Cardiac fibroblast (primary cell): ENCODE data around the gene HMGB2.

ENCODE experiments used
- DNase-seq, 2 donors: peaks; one replicate each; pipeline versions ENCODE4 v3.0.0 to v3.0.0-alpha.2; 2010; ENCODE audit warnings: low read depth in 2 of 2
- H3K4me3 ChIP-seq, 2 donors: replicated peaks in 1 of 2; 1 replicate in 1 of 2; 2 replicates in 1 of 2; pipeline ENCODE4 v1.5.1; 2011; ENCODE audit warnings: low read depth in 2 of 2, low read length in 2 of 2, mild to moderate bottlenecking in 2 of 2, moderate library complexity in 1 of 2
- CTCF ChIP-seq: IDR thresholded peaks from one replicate; pipeline ENCODE4 v1.5.1; 2011; ENCODE audit warnings: low read depth, mild to moderate bottlenecking, low read length, inconsistent platforms

Gene HMGB2

DNA sequence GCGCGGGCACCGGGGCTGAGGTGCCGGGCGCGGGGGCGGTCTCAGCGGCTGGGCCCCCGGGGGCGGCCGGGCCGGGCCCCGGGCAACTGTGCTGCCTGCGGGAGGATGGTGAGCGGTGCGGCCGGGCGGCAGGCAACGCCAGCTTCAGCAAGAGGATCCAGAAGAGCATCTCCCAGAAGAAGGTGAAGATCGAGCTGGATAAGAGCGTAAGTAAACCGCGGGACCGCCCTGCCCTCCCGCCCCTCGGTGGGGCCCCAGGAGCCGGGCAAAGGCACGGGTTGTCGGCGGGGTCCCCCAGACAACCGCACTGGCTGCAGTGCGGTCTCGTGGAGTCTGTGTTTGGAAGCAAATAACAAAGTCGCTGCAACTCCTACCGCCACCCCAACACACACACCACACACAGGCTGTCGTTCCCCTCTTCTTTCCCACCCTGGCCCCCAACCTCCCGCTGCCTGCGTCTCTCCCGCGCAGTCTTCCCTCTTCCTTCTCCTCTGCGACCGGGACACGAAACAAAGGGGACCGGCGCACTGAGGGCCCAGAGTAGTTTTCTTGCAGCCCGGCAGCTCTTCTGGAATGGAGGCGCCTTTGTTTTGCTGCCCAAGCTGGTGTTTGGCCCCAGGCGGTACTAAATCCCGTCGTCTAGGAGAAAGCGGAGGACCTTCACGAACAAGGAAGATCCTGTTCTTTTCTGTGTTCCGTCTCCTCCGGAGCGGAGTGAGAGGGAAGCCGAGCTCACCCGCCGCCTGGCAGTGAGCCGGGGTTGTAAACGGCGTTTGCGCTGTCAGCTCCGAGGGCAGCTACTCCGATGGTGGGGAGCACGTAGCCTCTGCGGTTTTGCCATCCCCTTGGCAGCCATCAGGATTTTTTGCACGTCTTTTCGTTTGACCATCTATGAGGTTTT, 37.4 kb upstream of the HMGB2 start:
- peak; percentile 76 to 84 for DNase-seq
- H3K4me3 ChIP-seq: peak overlapping the region; percentile 73 to 94
- TF ChIP-seq CTCF: no peak

DNA sequence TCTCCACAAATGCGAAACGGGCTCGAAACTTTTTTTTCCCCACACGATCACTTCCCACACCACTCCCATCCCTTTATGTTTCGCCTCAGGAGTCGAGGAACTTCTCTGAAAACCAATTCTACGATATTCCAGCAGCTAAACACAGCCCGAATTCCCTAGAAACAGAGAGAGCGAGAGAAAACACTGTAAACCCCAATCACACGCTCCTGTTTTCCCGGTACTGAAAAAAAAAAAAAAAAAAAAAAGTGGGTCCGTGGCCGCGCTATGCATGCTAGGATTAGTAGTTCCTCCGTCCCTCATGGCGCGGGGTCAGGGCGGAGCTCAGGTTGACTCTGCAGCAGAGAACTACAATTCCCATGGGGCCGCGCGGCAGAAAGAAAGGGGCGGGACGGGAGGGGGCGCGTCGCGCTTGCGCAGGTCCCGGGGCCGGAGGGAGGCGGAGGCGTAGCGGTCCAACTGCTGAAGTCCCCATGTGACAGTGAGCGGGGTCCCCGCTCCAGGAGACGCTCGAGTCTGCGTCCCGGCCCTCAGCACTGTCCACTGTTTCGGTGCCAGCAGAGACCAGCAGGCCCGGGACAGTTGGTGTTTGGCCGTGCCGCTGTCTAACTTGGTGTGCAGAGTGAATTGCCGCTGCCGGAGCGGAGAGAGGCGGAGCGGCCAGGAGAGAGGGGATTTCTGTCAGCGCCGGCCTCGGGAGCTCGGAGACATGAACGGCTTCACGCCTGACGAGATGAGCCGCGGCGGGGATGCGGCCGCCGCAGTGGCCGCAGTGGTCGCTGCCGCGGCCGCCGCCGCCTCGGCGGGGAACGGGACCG, 36.5 kb upstream of the HMGB2 start, which contains the start of gene SAP30:
Gene SAP30 (plus strand): TSS at position 478 of the 815 bp plus-strand sequence. CDS start 229 bp downstream, at position 707.
- no peak for TF ChIP-seq CTCF
- H3K4me3 ChIP-seq: peak within 1 kb of the TSS; percentile 73 to 94
- peak; percentile 99 to 100 for DNase-seq

DNA sequence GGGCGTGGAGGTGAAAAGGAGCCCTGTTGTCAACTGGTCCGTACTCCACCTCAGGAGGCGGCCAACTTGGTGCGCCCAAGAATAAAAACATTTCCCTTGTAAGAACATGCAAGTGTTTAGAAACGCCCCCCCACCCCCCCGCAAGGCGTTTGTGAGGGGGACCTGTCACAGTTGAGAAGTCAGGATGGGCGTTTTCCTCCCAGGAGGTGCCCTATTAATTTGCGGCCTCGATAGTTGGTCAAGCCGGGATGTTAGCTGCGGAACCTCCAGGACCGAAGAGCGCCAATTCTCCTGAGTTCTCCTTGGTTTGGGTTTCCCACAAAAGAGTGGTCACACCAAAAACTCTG, 35.9 kb upstream of the HMGB2 start:
- DNase-seq: no peak
- H3K4me3 ChIP-seq: peak overlapping the region; percentile 67 to 73
- no peak for TF ChIP-seq CTCF

GRCh38 chr4:173367946-173368345, 33.8 kb upstream of the HMGB2 start:
- peak overlapping the region in 1 of 2 donors; percentile 73 for H3K4me3 ChIP-seq
- no peak for TF ChIP-seq CTCF
- peak; percentile 59 to 62 for DNase-seq

GRCh38 chr4:173367285-173367684, 33.1 kb upstream of the HMGB2 start:
- peak overlapping the region in 1 of 2 donors; percentile 73 for H3K4me3 ChIP-seq
- no peak for TF ChIP-seq CTCF
- peak; percentile 42 to 59 for DNase-seq

DNA sequence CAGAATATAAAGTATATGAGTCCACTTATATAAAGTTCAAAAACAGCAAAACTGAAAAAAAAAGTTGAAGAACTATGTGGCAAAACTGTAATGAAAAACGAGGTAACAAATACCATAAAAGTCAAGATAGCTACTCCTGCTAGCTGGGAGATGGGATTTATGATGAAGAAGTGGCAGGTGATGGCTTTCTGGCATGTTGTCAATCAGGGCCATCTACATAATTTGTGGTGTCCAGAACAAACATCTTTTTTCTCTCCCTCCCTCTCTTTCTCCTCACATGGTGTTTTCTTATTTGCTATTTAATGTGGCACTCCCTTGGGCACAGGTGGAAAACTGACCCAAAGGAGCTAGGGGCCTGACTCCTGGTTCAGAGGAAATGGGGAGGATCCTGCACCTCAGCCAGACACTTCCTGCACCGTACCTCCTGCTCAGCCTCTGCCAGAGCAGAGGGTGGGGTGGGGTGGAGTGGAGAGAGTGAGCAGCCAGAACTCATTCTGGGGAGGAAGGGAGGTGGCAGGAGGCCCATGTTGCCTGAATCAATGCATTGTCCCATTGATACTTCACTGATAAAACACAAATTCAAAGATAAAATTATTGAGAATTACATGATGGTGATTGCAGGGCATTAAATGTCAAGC, 31.3 kb upstream of the HMGB2 start:
- no peak for DNase-seq
- H3K4me3 ChIP-seq: no peak overlapping the region
- TF ChIP-seq CTCF: no peak
